ENCODE data around the gene ZNF492. TPM values are rescaled to one million over a fixed set of nuclear protein-coding genes. Genes with fewer than 3 reads are reported as not detected.

ZNF492 gene
- total RNA-seq, 1 donor from 2014 or later = not detected

DNA sequence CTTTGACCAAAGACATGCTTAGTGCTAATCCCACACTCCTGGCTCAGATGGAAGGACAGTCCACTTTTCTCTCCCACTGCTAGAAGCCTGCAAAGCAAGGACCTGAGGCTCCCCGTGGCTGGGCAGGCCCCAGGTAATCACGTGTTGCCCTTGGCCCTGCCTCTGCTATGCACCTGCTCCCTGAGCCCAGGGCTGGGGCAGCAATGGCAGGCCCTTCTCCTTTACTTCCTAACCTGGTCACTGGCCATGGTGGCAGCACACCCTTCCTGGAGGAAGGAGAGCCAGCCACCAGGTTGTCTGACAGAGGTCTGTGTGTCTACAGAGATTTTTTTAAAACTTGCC is 27.9 kb upstream of the ZNF492 start:
- DNase-seq (ENCODE audit: extremely low spot score in 2 of 2) = peak; percentile 49 to 70
- no peaks in the 10 kb centered on the region for H3K4me1 ChIP-seq
- intact Hi-C loops (cut with DNase I) = no loop called here

DNA sequence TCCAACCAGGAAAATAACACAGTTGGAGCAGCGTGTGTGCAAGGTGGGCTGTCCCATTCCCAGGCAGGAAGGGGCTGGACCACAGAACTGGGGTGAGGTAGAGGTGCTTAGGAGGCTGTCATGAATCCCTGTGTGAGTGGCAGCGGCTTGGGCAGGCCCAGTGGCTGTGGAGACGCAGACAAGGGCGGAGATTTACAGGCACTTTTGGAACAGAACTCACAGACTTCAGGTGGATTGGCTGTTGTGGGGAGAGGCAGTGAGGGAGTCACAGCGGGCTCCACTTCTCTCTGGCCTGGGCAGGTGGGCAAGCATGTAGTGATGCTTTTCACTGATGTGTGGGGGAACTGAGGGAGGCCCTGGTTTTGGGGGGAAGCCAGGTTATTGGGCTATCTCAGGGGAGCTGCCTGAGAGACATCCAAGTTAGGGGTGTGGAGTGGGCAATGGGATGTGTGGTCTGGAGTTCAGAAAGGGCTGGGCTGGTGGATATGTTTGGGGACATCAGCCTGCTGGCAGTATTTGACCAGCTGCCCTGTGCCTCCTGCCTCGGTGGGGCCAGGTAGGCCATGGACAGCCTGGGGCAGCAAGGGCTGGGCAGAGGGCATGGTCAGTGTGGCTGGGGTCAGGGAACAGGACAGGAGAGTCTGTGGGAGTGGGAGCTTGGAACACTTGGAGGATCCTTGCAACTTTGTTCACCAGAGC is 27.0 kb upstream of the ZNF492 start:
- DNase-seq (ENCODE audit: extremely low spot score in 2 of 2) = peak; percentile 75 to 91
- H3K4me1 ChIP-seq = no peaks in the 10 kb centered on the region
- TF ChIP-seq, protein P1, sequence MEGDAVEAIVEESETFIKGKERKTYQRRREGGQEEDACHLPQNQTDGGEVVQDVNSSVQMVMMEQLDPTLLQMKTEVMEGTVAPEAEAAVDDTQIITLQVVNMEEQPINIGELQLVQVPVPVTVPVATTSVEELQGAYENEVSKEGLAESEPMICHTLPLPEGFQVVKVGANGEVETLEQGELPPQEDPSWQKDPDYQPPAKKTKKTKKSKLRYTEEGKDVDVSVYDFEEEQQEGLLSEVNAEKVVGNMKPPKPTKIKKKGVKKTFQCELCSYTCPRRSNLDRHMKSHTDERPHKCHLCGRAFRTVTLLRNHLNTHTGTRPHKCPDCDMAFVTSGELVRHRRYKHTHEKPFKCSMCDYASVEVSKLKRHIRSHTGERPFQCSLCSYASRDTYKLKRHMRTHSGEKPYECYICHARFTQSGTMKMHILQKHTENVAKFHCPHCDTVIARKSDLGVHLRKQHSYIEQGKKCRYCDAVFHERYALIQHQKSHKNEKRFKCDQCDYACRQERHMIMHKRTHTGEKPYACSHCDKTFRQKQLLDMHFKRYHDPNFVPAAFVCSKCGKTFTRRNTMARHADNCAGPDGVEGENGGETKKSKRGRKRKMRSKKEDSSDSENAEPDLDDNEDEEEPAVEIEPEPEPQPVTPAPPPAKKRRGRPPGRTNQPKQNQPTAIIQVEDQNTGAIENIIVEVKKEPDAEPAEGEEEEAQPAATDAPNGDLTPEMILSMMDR (IDR thresholded peaks at IDR 0.05) = no peak
- no peak for TF ChIP-seq POLR2AphosphoS5 (IDR thresholded peaks at IDR 0.05; ENCODE audit: insufficient read depth in 1 of 2, low read depth in 1 of 2)
- no peak for TF ChIP-seq POLR2A (IDR thresholded peaks at IDR 0.05)
- no peaks in the 10 kb centered on the region for H3K9me3 ChIP-seq
- intact Hi-C loops (cut with DNase I) = no loop called here
- H3K27me3 ChIP-seq = no peaks in the 10 kb centered on the region
- H3K27ac ChIP-seq = no peak overlapping the region
- no peaks in the 10 kb centered on the region for H3K36me3 ChIP-seq
- no peak overlapping the region for H3K4me3 ChIP-seq

More for the DNA sequence above, 27.9 kb upstream of the ZNF492 start:
- no peaks in the 10 kb centered on the region for H3K36me3 ChIP-seq
- TF ChIP-seq POLR2A (IDR thresholded peaks at IDR 0.05) (no peak), POLR2AphosphoS5 (IDR thresholded peaks at IDR 0.05; ENCODE audit: insufficient read depth in 1 of 2, low read depth in 1 of 2) (no peak)
- TF ChIP-seq, protein P1 (IDR thresholded peaks at IDR 0.05) = no peak
- no peaks in the 10 kb centered on the region for H3K27me3 ChIP-seq
- no peak overlapping the region for H3K4me3 ChIP-seq
- H3K27ac ChIP-seq = no peak overlapping the region
- H3K9me3 ChIP-seq = no peaks in the 10 kb centered on the region

DNA sequence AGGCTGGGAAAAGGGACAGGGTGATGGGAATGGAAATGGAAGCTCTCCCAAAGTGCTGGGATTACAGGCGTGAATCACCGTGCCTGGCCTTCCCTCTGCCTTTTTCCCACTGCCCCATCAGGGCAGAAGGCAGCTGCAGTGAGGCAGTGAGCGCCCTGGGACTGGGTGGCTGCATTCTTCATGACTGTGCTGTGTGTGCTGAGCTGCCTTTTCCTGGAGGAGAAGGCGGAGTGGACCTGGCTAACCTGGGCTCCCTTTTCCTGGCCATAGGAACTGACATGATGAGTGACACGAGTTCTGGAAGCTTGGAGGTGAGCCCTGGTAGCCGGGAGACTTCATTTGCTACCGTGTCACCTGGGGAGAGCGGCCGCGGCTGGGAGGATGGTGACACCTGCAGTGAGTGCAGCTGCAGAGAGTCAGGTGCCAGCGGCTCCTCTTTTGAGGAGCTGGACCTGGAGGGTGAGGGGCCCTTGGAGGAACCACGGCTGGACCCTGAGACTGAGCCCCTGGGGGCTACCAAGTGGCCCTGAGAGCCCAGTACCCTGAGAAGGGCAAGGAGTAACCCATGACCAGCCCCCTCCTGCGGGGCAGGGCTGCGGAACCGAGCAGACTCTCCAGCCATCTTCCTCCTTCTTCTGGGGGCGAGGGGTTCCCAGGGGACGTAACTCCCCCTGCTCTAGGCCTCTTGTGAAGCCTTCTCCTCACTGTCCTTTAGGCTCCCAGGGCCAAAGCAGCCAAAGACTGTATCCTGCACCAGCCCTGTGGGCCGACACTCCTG is 26.3 kb upstream of the ZNF492 start:
- Histone ChIP-seq H3K27ac (no peak overlapping the region), H3K27me3 (no peaks in the 10 kb centered on the region), H3K4me3 (no peak overlapping the region), H3K4me1 (no peaks in the 10 kb centered on the region), H3K36me3 (no peaks in the 10 kb centered on the region), H3K9me3 (no peaks in the 10 kb centered on the region)
- DNase-seq (ENCODE audit: extremely low spot score in 2 of 2) = peak; percentile 74
- intact Hi-C loops (cut with DNase I) = no loop called here
- TF ChIP-seq POLR2AphosphoS5 (IDR thresholded peaks at IDR 0.05; ENCODE audit: insufficient read depth in 1 of 2, low read depth in 1 of 2) (no peak), POLR2A (IDR thresholded peaks at IDR 0.05) (no peak)
- TF ChIP-seq, protein P1 (IDR thresholded peaks at IDR 0.05) = no peak

DNA sequence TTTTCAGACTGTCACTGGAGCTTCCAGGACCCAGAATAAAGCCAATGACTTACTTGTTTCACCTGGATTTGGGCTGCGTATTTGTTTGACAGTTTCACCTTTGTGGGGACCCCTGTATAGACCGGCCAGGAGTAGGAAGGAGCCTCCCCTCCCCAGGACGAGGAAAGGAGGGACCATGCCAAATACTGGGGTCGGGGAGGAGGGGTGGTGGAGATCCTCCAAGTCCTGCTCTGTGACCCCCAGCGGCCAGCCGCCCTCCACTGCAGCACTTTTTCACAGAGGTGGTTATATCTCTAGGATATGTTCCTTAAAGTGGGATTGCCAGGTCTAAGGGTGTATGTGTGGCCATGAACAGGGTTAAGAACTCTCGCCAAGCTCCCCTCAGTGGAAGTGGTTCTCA is 25.7 kb upstream of the ZNF492 start:
- H3K4me1 ChIP-seq = no peaks in the 10 kb centered on the region
- DNase-seq (ENCODE audit: extremely low spot score in 2 of 2) = peak; percentile 46 to 65
- H3K36me3 ChIP-seq = no peaks in the 10 kb centered on the region
- TF ChIP-seq POLR2AphosphoS5 (IDR thresholded peaks at IDR 0.05; ENCODE audit: insufficient read depth in 1 of 2, low read depth in 1 of 2) (no peak), POLR2A (IDR thresholded peaks at IDR 0.05) (no peak)
- TF ChIP-seq, protein P1 (IDR thresholded peaks at IDR 0.05) = no peak
- no peaks in the 10 kb centered on the region for H3K27me3 ChIP-seq
- H3K27ac ChIP-seq = no peak overlapping the region
- intact Hi-C loops (cut with DNase I) = no loop called here
- no peak overlapping the region for H3K4me3 ChIP-seq
- no peaks in the 10 kb centered on the region for H3K9me3 ChIP-seq

DNA sequence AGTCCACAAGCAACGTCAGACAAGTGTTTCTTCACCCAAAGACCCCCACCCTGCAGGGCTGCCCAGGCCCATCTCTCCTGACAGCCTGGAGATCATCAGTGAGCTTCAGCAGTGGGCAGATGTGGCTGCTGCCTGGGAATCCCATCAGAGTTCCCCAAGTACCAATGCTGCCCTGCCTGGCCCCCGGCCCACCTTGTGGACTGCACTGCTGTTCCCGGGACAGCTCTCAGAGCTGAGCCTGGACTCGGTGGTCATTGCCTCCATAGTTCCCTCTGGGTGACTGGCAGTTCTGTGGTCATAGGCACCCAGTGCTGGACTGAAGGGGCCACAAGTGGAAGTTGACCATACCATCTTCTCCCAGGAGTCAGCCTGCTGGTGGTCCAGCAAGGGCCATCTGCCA is 24.5 kb upstream of the ZNF492 start:
- H3K27ac ChIP-seq = no peak overlapping the region
- H3K27me3 ChIP-seq = no peaks in the 10 kb centered on the region
- DNase-seq (ENCODE audit: extremely low spot score in 2 of 2) = peak; percentile 77 to 85
- TF ChIP-seq, protein P1 (IDR thresholded peaks at IDR 0.05) = no peak
- no peak for TF ChIP-seq POLR2A (IDR thresholded peaks at IDR 0.05)
- TF ChIP-seq POLR2AphosphoS5 (IDR thresholded peaks at IDR 0.05; ENCODE audit: insufficient read depth in 1 of 2, low read depth in 1 of 2) = no peak
- H3K4me1 ChIP-seq = no peaks in the 10 kb centered on the region
- no peaks in the 10 kb centered on the region for H3K36me3 ChIP-seq
- intact Hi-C loops (cut with DNase I) = no loop called here
- no peak overlapping the region for H3K4me3 ChIP-seq
- H3K9me3 ChIP-seq = no peaks in the 10 kb centered on the region
